Pancreas (tissue), 10 donors: ENCODE data around the gene EDC3. TPM values are rescaled to one million over a fixed set of nuclear protein-coding genes. Genes with fewer than 3 reads are reported as not detected.

Experiments used
- ATAC-seq, 4 donors: fragments of 200-7000 bp; cut with Tn5 transposase; one replicate each; pipeline versions ENCODE4 v1.8.0 to v1.9.1; 2020; ENCODE audit warnings: mild to moderate bottlenecking in 4 of 4, moderate library complexity in 4 of 4
- DNase-seq, 6 donors: peaks; one replicate each; pipeline ENCODE4 v3.0.0-alpha.2; 2020
- FAIRE-seq: peaks from 2 replicates; lab custom pipeline; 2012; peaks lifted over from hg19 to GRCh38; lab: Jason Lieb, UNC
- H3K27ac ChIP-seq, 4 donors: fragments of 200-600 bp; sonication (generic); 1 replicate in 3 of 4; 2 replicates in 1 of 4; pipeline versions ENCODE4 v1.5.0 to v1.8.0; 2020
- H3K27me3 ChIP-seq, 4 donors: fragments of 200-600 bp; one replicate each; pipeline ENCODE4 v1.8.0; 2021
- H3K36me3 ChIP-seq, 3 donors: fragments of 200-600 bp; sonication (generic) in 1 of 3; one replicate each; pipeline versions ENCODE4 v1.5.0 to v1.8.0; 2020 to 2021
- H3K4me1 ChIP-seq, 3 donors: fragments of 200-600 bp; one replicate each; pipeline ENCODE4 v1.8.0; 2021
- H3K4me3 ChIP-seq, 4 donors: fragments of 200-600 bp; sonication (generic) in 2 of 4; one replicate each; pipeline versions ENCODE4 v1.5.0 to v1.8.0; 2020 to 2021
- H3K9me3 ChIP-seq, 4 donors: fragments of 200-600 bp; one replicate each; pipeline ENCODE4 v1.8.0; 2021
- CTCF ChIP-seq, 4 donors: fragments of 200-600 bp; sonication (generic) in 3 of 4; IDR thresholded peaks; one replicate each; pipeline versions ENCODE4 v1.5.0 to v1.8.0; 2021; ENCODE audit warnings: antibody characterized with exemption in 4 of 4
- WGBS, 2 donors: extraction: QIAGEN DNeasy Blood & Tissue Kit; methylation state at CpG; one replicate each; pipeline ENCODE4 v1.1.7; 2013; 5-methylcytosine and 5-hydroxymethylcytosine counted together
- intact Hi-C, 3 donors: fragments of 100-400 bp; cut with DNase I; formaldehyde crosslinking; loops; one replicate each; pipeline versions ENCODE4 v1.11.1 to v1.14.2; 2022
- polyA plus RNA-seq, 2 donors: library from polyadenylated mRNA; stranded (reverse); fragments of 200-250 nt; gene quantifications; one replicate each; pipeline ENCODE4 v1.2.3, GENCODE V29; 2013
- total RNA-seq, 6 donors: library from RNA; stranded (reverse); fragmentation: NEBNext Ultra II Directional in 4 of 6; extraction: Animal tissue kit (Norgen Biotek cat#: 25700) in 4 of 6; gene quantifications; one replicate each; pipeline versions ENCODE4 v1.2.1 to v1.2.4, GENCODE V29; 2021 to 2023
- donor health status: healthy with polysubstance abuse.
- donor health status: DM: no; HTN: no; CAD: no; lungs with moderate emphysema.
- donor health status: DM: no; HTN: no; CAD: no.
- donor health status: control.
- donor health status: control.
- donor health status: Bipolar disorder and iron deficiency.
- donor health status: DM: yes; HTN: yes; CAD: no.
- donor health status: DM: no; HTN: no; CAD: no.
- donor health status: DM: no; HTN: no; CAD: no.
- donor health status: DM: yes; HTN: yes; CAD: no.

Gene EDC3
- total and polyA plus RNA-seq, 8 donors = 7.6 to 19.5 (median 11.5) TPM

- ATAC-seq (no peak), DNase-seq (peak in 1 of 6 donors; percentile 42), FAIRE-seq (no peak)
- Histone ChIP-seq H3K9me3 (no peaks in the 10 kb centered on the region), H3K27ac (no peak overlapping the region), H3K27me3 (no peaks in the 10 kb centered on the region), H3K36me3 (peaks cover 15 to 69% (median 51%) of the 10 kb centered on the region in 3 donors), H3K4me1 (no peaks in the 10 kb centered on the region), H3K4me3 (no peak overlapping the region)
- TF ChIP-seq CTCF (IDR thresholded peaks at IDR 0.05) = no peak
- 72% methylated on average over 5 of the region's 5 CpGs for WGBS, 2 donors
- intact Hi-C loops = loop anchor here in 2 of 3 donors (10.0 kb wide), 2 partner anchors 126 to 244 kb away; no protein-coding TSS in a partner anchor
These were observed 66.9 kb downstream of the EDC3 start for GRCh38 chr15:74628949-74629348.

DNA sequence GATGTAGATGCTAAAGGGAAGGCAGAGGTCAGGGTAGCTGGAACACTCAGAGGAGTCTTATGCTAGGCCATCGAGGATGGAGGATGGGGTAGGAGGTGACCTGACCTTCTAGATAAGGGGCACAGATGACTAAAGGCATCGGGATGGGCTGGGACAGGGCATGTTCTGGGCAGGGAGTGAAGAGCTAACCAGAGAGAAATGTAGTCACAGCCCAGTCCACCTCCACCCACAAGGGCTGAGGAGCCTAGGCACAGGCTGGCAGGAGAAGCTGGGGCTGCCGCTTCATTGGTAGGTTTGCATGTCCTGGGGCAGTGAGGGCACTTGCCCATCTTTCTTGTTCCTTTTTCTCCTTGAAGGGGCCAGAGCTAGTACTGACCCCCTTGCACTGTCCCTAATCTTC, 67.6 kb downstream of the EDC3 start:
- H3K4me3 ChIP-seq = no peak overlapping the region
- peak in 1 of 6 donors; percentile 20 for DNase-seq
- TF ChIP-seq CTCF (IDR thresholded peaks at IDR 0.05) = no peak
- peaks cover 15 to 76% (median 56%) of the 10 kb centered on the region in 3 donors for H3K36me3 ChIP-seq
- WGBS, 2 donors = 66 to 68% methylated on average over 3 of the region's 3 CpGs
- H3K27ac ChIP-seq = no peak overlapping the region
- no peak for FAIRE-seq
- no peaks in the 10 kb centered on the region for H3K9me3 ChIP-seq
- intact Hi-C loops = loop anchor here in 2 of 3 donors (10.0 kb wide), 2 partner anchors 127 to 243 kb away; no protein-coding TSS in a partner anchor
- H3K27me3 ChIP-seq = no peaks in the 10 kb centered on the region
- no peak for ATAC-seq
- H3K4me1 ChIP-seq = no peaks in the 10 kb centered on the region

DNA sequence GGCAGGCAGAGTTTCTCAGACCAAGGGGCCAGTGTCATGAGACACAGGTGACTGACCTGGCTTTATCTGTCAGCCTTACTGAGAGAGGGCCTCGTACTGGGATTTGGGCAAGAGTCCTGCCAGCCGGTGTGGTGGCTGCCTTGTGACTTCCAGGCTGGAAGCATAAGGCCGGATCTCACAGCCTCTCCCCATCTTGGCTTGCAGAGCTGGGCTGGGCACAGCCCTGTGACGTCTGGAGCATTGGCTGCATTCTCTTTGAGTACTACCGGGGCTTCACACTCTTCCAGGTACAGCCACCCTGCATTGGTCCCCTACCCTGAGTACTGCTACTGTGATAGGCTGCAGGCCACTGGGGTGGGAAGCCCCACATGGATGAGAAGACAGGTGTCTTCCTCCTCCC, 68.1 kb downstream of the EDC3 start:
- ATAC-seq (no peak), FAIRE-seq (no peak), DNase-seq (peak in 1 of 6 donors; percentile 41)
- TF ChIP-seq CTCF (IDR thresholded peaks at IDR 0.05) = no peak
- H3K36me3 ChIP-seq = peaks cover 16 to 81% (median 61%) of the 10 kb centered on the region in 3 donors
- H3K27me3 ChIP-seq = no peaks in the 10 kb centered on the region
- H3K9me3 ChIP-seq = no peaks in the 10 kb centered on the region
- WGBS, 2 donors = 78 to 89% methylated on average over 5 of the region's 5 CpGs
- H3K4me3 ChIP-seq = no peak overlapping the region
- intact Hi-C loops = loop anchor here in 2 of 3 donors (10.0 kb wide), 2 partner anchors 127 to 243 kb away; no protein-coding TSS in a partner anchor
- H3K4me1 ChIP-seq = no peaks in the 10 kb centered on the region
- H3K27ac ChIP-seq = no peak overlapping the region

- DNase-seq (peak in 1 of 6 donors; percentile 36), ATAC-seq (peak in 1 of 4 donors; percentile 13), FAIRE-seq (no peak)
- TF ChIP-seq CTCF (IDR thresholded peaks at IDR 0.05) = no peak
- no peaks in the 10 kb centered on the region for H3K9me3 ChIP-seq
- no peak overlapping the region for H3K4me3 ChIP-seq
- no peaks in the 10 kb centered on the region for H3K4me1 ChIP-seq
- 89 to 91% methylated on average over 10 of the region's 10 CpGs for WGBS, 2 donors
- H3K36me3 ChIP-seq = peaks cover 23 to 83% (median 62%) of the 10 kb centered on the region in 3 donors
- intact Hi-C loops = loop anchor here in 2 of 3 donors (10.0 kb wide), 2 partner anchors 128 to 242 kb away; no protein-coding TSS in a partner anchor
- no peak overlapping the region for H3K27ac ChIP-seq
- no peaks in the 10 kb centered on the region for H3K27me3 ChIP-seq
These were observed 68.8 kb downstream of the EDC3 start for GRCh38 chr15:74626752-74627692.
